Activated CD4-positive, alpha-beta T cell treated with anti-CD3 and anti-CD28 coated beads for 48 hours (primary cell): Measurements from ENCODE around the gene HDAC1.

Experiments used
- DNase-seq: peaks from one replicate; pipeline ENCODE4 v3.0.0-alpha.2; 2020

Gene HDAC1

GRCh38 chr1:32377541-32378220 lies 85.8 kb downstream of the HDAC1 start:
- DNase-seq = no peak

DNA sequence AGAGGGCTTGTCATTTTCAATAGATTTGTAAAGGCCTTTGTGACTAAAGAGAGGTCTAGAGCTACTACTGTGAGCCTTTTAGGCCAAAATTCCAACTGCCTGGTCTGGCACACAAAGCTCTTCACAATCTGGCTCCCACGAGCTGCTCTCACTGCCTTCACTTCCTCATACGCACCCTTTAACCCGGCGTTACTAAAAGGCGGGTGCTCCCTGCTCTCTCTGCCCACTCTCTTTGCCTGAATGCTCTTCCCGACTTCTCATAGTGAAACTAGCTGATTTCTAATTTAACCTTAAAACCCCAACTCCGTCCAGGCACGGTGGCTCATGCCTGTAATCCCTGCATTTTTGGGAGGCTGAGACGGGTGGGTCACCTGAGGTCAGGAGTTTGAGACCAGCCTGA lies 88.2 kb downstream of the HDAC1 start:
- DNase-seq = no peak
